Neural cell (in vitro differentiated cells): ENCODE data around the gene RAB28. TPM values are rescaled to one million over a fixed set of nuclear protein-coding genes. Genes with fewer than 3 reads are reported as not detected.

Experiments used
- H2AFZ ChIP-seq: fragments of 200-600, 300-800 bp; sonication (generic), shearing (Covaris generic); 2 replicates; pipeline ENCODE4 v1.6.0; 2014; ENCODE audit warnings: low read depth, mild to moderate bottlenecking, antibody characterized with exemption, low read length, moderate library complexity
- H3F3A ChIP-seq: fragments of 200-600 bp; shearing (Covaris generic); 2 replicates; pipeline ENCODE4 v1.6.1; 2016; ENCODE audit warnings: mild to moderate bottlenecking, moderate library complexity, mixed read lengths, antibody characterized with exemption, low read length; ENCODE audit not compliant: insufficient read depth, poor library complexity, severe bottlenecking
- H3K27ac ChIP-seq: fragments of 200-600, 300-800 bp; sonication (generic), shearing (Covaris generic); 2 replicates; pipeline ENCODE4 v1.5.1; 2014; ENCODE audit warnings: mild to moderate bottlenecking, low read length, moderate library complexity
- H3K27me3 ChIP-seq: fragments of 300-800, 200-600 bp; sonication (generic), shearing (Covaris generic); 2 replicates; pipeline ENCODE4 v1.6.0; 2014; ENCODE audit warnings: mild to moderate bottlenecking, low read depth, low read length, moderate library complexity; ENCODE audit not compliant: insufficient read depth
- H3K36me3 ChIP-seq: fragments of 300-800, 200-600 bp; sonication (generic), shearing (Covaris generic); 2 replicates; pipeline ENCODE4 v1.5.1; 2014; ENCODE audit warnings: mild to moderate bottlenecking, antibody characterized with exemption, low read length, moderate library complexity; ENCODE audit not compliant: insufficient read depth
- H3K4me2 ChIP-seq: fragments of 300-800, 200-600 bp; sonication (generic), shearing (Covaris generic); 2 replicates; pipeline ENCODE4 v1.6.0; 2014; ENCODE audit warnings: mild to moderate bottlenecking, low read length
- H3K4me3 ChIP-seq: fragments of 300-800, 200-600 bp; sonication (generic), shearing (Covaris generic); 2 replicates; pipeline ENCODE4 v1.5.1; 2014; ENCODE audit warnings: mild to moderate bottlenecking, low read length, moderate library complexity
- H3K79me2 ChIP-seq: fragments of 200-600 bp; shearing (Covaris generic); replicated peaks from 2 replicates; pipeline ENCODE4 v1.6.0; 2014; ENCODE audit warnings: mild to moderate bottlenecking, low read length, moderate library complexity; ENCODE audit not compliant: insufficient read depth
- H3K9ac ChIP-seq: fragments of 300-800, 200-600 bp; sonication (generic), shearing (Covaris generic); 2 replicates; pipeline ENCODE4 v1.6.1; 2016; ENCODE audit warnings: mild to moderate bottlenecking, low read length, mixed read lengths
- H3K9me2 ChIP-seq: fragments of 200-600 bp; shearing (Covaris generic); 2 replicates; pipeline ENCODE4 v1.6.1; 2016; ENCODE audit warnings: mild to moderate bottlenecking, low read length, mixed read lengths; ENCODE audit not compliant: insufficient read depth
- H3K9me3 ChIP-seq: fragments of 200-600, 300-800 bp; sonication (generic), shearing (Covaris generic); 2 replicates; pipeline ENCODE4 v1.6.1; 2016; ENCODE audit warnings: mild to moderate bottlenecking, mixed run types, low read length, moderate library complexity, mixed read lengths
- H4K20me1 ChIP-seq: fragments of 200-600 bp; shearing (Covaris generic); 2 replicates; pipeline ENCODE4 v1.6.1; 2016; ENCODE audit warnings: mild to moderate bottlenecking, mixed run types; ENCODE audit not compliant: insufficient read depth
- CTCF ChIP-seq: fragments of 450-650 bp; IDR thresholded peaks from 2 replicates; pipeline ENCODE4 v1.5.1; 2014; ENCODE audit warnings: antibody characterized with exemption, mild to moderate bottlenecking, moderate library complexity; ENCODE audit not compliant: poor library complexity, severe bottlenecking
- EP300 ChIP-seq: fragments of 450-650 bp; conservative IDR thresholded peaks from 2 replicates; pipeline ENCODE4 v1.6.1; 2014; ENCODE audit warnings: antibody characterized with exemption, mild to moderate bottlenecking, moderate library complexity; ENCODE audit not compliant: poor library complexity, severe bottlenecking
- EZH2 ChIP-seq: fragments of 200-600, 300-800 bp; shearing (Covaris generic), sonication (generic); IDR thresholded peaks from 2 replicates; pipeline ENCODE4 v1.6.1; 2014; ENCODE audit warnings: antibody characterized with exemption, low read length, borderline replicate concordance, mild to moderate bottlenecking; ENCODE audit not compliant: insufficient read depth, poor library complexity, severe bottlenecking
- MXI1 ChIP-seq: fragments of 450-650 bp; conservative IDR thresholded peaks from 2 replicates; pipeline ENCODE4 v1.6.1; 2014; ENCODE audit warnings: antibody characterized with exemption, mild to moderate bottlenecking; ENCODE audit not compliant: poor library complexity, severe bottlenecking
- POLR2AphosphoS5 ChIP-seq: IDR thresholded peaks from 2 replicates; pipeline ENCODE4 v1.6.1; 2012
- RAD21 ChIP-seq: fragments of 450-650 bp; conservative IDR thresholded peaks from 2 replicates; pipeline ENCODE4 v1.6.1; 2014; ENCODE audit warnings: antibody characterized with exemption, mild to moderate bottlenecking, moderate library complexity
- REST ChIP-seq: IDR thresholded peaks from 2 replicates; pipeline ENCODE4 v1.6.1; 2012; ENCODE audit warnings: borderline replicate concordance
- SMC3 ChIP-seq: fragments of 450-650 bp; conservative IDR thresholded peaks from 2 replicates; pipeline ENCODE4 v1.6.1; 2014; ENCODE audit warnings: antibody characterized with exemption, mild to moderate bottlenecking, moderate library complexity; ENCODE audit not compliant: poor library complexity
- TAF1 ChIP-seq: IDR thresholded peaks from 2 replicates; pipeline ENCODE4 v1.6.1; 2012; ENCODE audit warnings: low read depth
- polyA plus RNA-seq: library from polyadenylated mRNA; depleted of rRNA; stranded (reverse); fragments of >200 nt; gene quantifications from 2 replicates; pipeline ENCODE4 v1.2.3, GENCODE V29; 2014

Gene RAB28
- polyA plus RNA-seq, 1 donor from 2014 or later: 60.7 TPM

GRCh38 chr4:13322681-13323101 lies 161.4 kb downstream of the RAB28 start:
- H3K27ac ChIP-seq: no peak overlapping the region
- H3K27me3 ChIP-seq: no peaks in the 10 kb centered on the region
- H3F3A ChIP-seq: no peaks in the 10 kb centered on the region
- no peak overlapping the region for H2AFZ ChIP-seq
- H3K36me3 ChIP-seq: peaks cover 6% of the 10 kb centered on the region
- H3K9me2 ChIP-seq: no peaks in the 10 kb centered on the region
- no peaks in the 10 kb centered on the region for H3K79me2 ChIP-seq
- H3K9ac ChIP-seq: no peak overlapping the region
- no peak for TF ChIP-seq EZH2
- TF ChIP-seq CTCF: no peak
- no peak for TF ChIP-seq SMC3
- no peak for TF ChIP-seq TAF1
- no peak for TF ChIP-seq REST
- no peak for TF ChIP-seq EP300
- no peak for TF ChIP-seq POLR2AphosphoS5
- no peak for TF ChIP-seq MXI1
- TF ChIP-seq RAD21: no peak
- no peak overlapping the region for H3K4me3 ChIP-seq
- no peak overlapping the region for H3K4me2 ChIP-seq
- no peaks in the 10 kb centered on the region for H4K20me1 ChIP-seq
- H3K9me3 ChIP-seq: no peaks in the 10 kb centered on the region

Other genes starting within 250 kb of the RAB28 start
- not detected in 2 replicates for gene NKX3-2, start 60.2 kb upstream of the RAB28 start, polyA plus RNA-seq
- 42.3 and 43.3 TPM in 2 replicates for gene BOD1L1, start 143.4 kb upstream of the RAB28 start, polyA plus RNA-seq